ENCODE data around the gene RGMA. TPM values are rescaled to one million over a fixed set of nuclear protein-coding genes. Genes with fewer than 3 reads are reported as not detected.

RGMA gene
- total RNA-seq, 4 donors from 2014 or later, result 99.0 to 307 (median 112) TPM

- 28 to 36% methylated on average over 7 to 10 of the region's 10 CpGs for WGBS, 2 donors (ENCODE audit: low coverage in 1 of 2)
These were observed 18.9 kb downstream of the RGMA start for GRCh38 chr15:93070132-93070531.

GRCh38 chr15:93068581-93069199, 20.3 kb downstream of the RGMA start:
- peaks cover 11 to 80% (median 41%) of the 10 kb centered on the region in 3 donors for H3K4me1 ChIP-seq
- H3K27ac ChIP-seq, result peak overlapping the region in 3 of 4 donors; percentile 91 to 97 (median 94)
- WGBS, 2 donors (ENCODE audit: low coverage in 1 of 2), result 75 to 94% methylated on average over 1 to 4 of the region's 6 CpGs
- no peaks in the 10 kb centered on the region for H3K27me3 ChIP-seq
- H3K36me3 ChIP-seq, result peaks cover 0 to 22% of the 10 kb centered on the region in 2 donors
- ATAC-seq, result no peak
- no peak for TF ChIP-seq EP300 (IDR thresholded peaks at IDR 0.05)
- H3K9me3 ChIP-seq, result no peaks in the 10 kb centered on the region
- H3K4me3 ChIP-seq, result peak overlapping the region in 1 of 2 donors; percentile 68

More at GRCh38 chr15:93070132-93070531, 18.9 kb downstream of the RGMA start:
- Histone ChIP-seq H3K27me3 (no peaks in the 10 kb centered on the region), H3K36me3 (peaks cover 0 to 12% of the 10 kb centered on the region in 2 donors), H3K4me1 (peaks cover 0 to 80% (median 36%) of the 10 kb centered on the region in 3 donors), H3K27ac (peak overlapping the region; percentile 90 to 97 (median 92)), H3K9me3 (no peaks in the 10 kb centered on the region), H3K4me3 (peak overlapping the region; percentile 68 to 77)
- TF ChIP-seq POLR2A (IDR thresholded peaks at IDR 0.05), result no peak
- no peak for TF ChIP-seq EP300 (IDR thresholded peaks at IDR 0.05)
- no peak for TF ChIP-seq POLR2AphosphoS5 (IDR thresholded peaks at IDR 0.05)
- TF ChIP-seq, protein P1, sequence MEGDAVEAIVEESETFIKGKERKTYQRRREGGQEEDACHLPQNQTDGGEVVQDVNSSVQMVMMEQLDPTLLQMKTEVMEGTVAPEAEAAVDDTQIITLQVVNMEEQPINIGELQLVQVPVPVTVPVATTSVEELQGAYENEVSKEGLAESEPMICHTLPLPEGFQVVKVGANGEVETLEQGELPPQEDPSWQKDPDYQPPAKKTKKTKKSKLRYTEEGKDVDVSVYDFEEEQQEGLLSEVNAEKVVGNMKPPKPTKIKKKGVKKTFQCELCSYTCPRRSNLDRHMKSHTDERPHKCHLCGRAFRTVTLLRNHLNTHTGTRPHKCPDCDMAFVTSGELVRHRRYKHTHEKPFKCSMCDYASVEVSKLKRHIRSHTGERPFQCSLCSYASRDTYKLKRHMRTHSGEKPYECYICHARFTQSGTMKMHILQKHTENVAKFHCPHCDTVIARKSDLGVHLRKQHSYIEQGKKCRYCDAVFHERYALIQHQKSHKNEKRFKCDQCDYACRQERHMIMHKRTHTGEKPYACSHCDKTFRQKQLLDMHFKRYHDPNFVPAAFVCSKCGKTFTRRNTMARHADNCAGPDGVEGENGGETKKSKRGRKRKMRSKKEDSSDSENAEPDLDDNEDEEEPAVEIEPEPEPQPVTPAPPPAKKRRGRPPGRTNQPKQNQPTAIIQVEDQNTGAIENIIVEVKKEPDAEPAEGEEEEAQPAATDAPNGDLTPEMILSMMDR (IDR thresholded peaks at IDR 0.05), result no peak
- no peak for ATAC-seq

DNA sequence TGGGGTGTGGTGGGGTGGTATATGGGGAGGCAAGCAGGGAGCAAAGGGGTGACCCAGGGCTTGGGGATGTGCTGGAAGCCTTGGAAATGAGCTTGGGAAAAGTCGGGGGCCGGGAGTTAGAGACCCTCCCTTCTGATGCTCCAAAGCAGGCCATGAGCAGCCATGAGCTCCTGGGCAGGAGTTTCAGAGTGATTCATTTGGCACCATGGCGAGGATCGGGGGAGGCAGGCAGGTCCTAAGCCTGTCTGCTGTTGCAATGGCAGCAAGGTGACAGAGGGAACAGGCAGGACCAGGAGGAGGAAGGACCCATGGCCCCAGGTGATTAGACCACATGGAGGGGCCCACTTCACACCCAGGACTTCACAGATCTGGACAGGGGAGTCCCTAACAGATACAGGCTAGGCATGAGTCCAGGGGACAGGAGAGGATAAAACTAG, 21.3 kb downstream of the RGMA start:
- WGBS, 2 donors (ENCODE audit: low coverage in 1 of 2), result 20 to 46% methylated on average over 1 to 4 of the region's 4 CpGs
- Histone ChIP-seq H3K27ac (peak overlapping the region in 3 of 4 donors; percentile 91 to 97 (median 94)), H3K27me3 (no peaks in the 10 kb centered on the region), H3K4me1 (peaks cover 15 to 83% (median 44%) of the 10 kb centered on the region in 3 donors), H3K9me3 (no peaks in the 10 kb centered on the region), H3K4me3 (peak overlapping the region in 1 of 2 donors; percentile 68), H3K36me3 (peaks cover 0 to 22% of the 10 kb centered on the region in 2 donors)
- no peak for ATAC-seq
- TF ChIP-seq POLR2AphosphoS5 (IDR thresholded peaks at IDR 0.05) (no peak), EP300 (IDR thresholded peaks at IDR 0.05) (no peak), POLR2A (IDR thresholded peaks at IDR 0.05) (no peak)
- TF ChIP-seq, protein P1 (IDR thresholded peaks at IDR 0.05), result no peak

DNA sequence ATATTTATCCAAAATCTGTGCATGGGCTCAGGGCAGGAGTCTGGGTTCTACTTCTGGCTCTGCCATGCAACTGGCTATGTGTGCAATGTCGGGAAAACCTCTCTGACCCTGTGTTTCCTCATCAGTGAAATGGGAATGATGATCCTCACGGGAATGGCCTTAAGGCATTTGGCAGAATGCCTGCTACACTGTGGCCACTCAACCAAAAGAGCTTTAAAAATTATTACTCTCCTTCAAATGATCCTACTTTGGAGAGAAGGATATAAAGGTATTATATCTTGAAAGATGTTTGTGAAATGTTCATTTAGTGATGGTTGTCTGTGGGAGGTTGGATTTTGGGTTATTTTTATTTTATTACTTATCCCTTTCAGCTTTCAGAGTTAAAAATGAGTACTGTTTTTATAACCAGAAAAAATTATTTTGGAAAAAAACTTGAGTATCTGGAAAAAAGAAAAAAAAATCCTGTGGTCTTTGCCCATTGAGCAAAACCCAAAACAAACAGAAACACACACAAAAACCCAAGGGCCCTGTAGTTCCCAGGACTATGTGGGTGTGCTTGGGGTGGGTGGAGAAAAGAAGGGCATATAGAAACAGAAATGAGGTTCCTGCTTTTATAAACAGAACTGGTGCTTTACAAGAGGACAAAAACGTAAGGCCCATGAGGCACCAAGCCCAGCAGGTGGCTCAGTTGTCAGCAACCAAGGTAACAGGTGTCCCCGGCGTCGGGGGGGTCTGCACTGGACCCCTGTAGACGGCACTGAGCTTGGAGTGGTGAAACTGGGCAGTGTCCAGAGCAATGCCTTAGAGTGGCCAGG, 22.0 kb downstream of the RGMA start:
- ATAC-seq, result no peak
- peak overlapping the region; percentile 27 to 97 (median 92) for H3K27ac ChIP-seq

More for the DNA sequence above, 22.0 kb downstream of the RGMA start:
- Histone ChIP-seq H3K9me3 (no peaks in the 10 kb centered on the region), H3K27me3 (no peaks in the 10 kb centered on the region), H3K36me3 (peaks cover 0 to 22% of the 10 kb centered on the region in 2 donors), H3K4me1 (peaks cover 15 to 89% (median 44%) of the 10 kb centered on the region in 3 donors), H3K4me3 (peak overlapping the region in 1 of 2 donors; percentile 68)
- WGBS, 2 donors (ENCODE audit: low coverage in 1 of 2), result 13 to 48% methylated on average over 3 to 6 of the region's 7 CpGs
- TF ChIP-seq POLR2A (IDR thresholded peaks at IDR 0.05) (no peak), EP300 (IDR thresholded peaks at IDR 0.05) (no peak), POLR2AphosphoS5 (IDR thresholded peaks at IDR 0.05) (peak; percentile 73)
- TF ChIP-seq, protein P1 (IDR thresholded peaks at IDR 0.05), result no peak
